ENCODE data around the gene SNX12.

SNX12 gene

DNA sequence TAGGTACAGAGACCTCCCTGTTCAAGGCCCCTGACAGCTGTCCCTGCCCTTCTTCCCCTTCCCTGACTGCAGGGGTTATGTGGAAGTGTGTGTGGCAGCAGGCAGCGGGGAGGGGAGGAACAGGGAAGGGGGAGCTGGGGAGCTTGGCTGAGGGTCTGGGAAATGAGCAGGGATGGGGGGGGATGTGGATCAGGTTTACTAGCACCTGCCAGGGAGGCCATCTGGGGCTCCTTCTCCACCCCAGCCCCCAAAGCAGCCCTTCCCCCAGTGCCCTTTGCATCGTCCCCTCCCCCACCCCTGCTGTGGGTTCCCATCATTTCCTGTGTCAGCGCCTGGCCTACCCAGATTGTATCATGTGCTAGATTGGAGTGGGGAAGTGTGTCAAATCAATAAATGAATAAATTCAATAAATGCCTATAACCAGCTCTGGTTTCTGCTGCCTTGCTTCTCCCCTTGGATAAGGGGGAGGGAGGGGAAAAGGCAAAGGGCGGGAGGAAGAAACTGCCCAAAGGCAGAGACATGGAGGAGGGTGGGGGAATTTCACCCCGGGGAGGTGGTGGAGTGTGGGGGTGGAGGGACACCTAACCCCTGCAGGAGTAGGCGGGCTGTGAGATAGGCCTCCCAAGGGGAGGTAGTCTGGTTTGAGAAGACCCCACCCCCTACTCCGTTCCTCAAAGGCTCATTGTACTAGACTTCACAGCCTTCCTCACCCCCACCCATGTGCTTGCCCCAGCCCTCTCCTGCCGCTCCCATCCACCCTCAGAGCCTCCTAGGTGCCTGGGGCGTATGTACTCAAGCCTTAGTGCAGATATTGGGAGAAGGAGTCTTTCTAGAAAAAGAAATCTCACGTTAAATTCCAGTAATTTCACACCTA lies 35.2 kb upstream of the SNX12 start:
- peak overlapping the region; percentile 7 for H3K27ac ChIP-seq
- TF ChIP-seq CTCF (IDR thresholded peaks at IDR 0.05) = no peak
- no peak overlapping the region for H3K9ac ChIP-seq
- H3K79me2 ChIP-seq = no peaks in the 10 kb centered on the region
- no peak overlapping the region for H3K4me2 ChIP-seq (ENCODE audit: low read length)
- peak overlapping the region; percentile 76 for H2AFZ ChIP-seq
- H3K36me3 ChIP-seq (ENCODE audit: control insufficient read depth, insufficient read depth, low read length) = no peaks in the 10 kb centered on the region
- no peaks in the 10 kb centered on the region for H3K9me3 ChIP-seq (ENCODE audit: control insufficient read depth, low read length)
- H3K27me3 ChIP-seq (ENCODE audit: control insufficient read depth, insufficient read depth, low read length) = no peaks in the 10 kb centered on the region
- H3K4me3 ChIP-seq (ENCODE audit: low read depth, low read length) = no peak overlapping the region
- peaks cover 3% of the 10 kb centered on the region for H3K4me1 ChIP-seq

GRCh38 chrX:71102292-71102691 lies 34.2 kb upstream of the SNX12 start:
- no peak for TF ChIP-seq CTCF (IDR thresholded peaks at IDR 0.05)
- H3K9ac ChIP-seq = no peak overlapping the region
- no peak overlapping the region for H2AFZ ChIP-seq
- H3K4me3 ChIP-seq (ENCODE audit: low read depth, low read length) = no peak overlapping the region
- no peaks in the 10 kb centered on the region for H3K79me2 ChIP-seq
- H3K27me3 ChIP-seq (ENCODE audit: control insufficient read depth, insufficient read depth, low read length) = no peaks in the 10 kb centered on the region
- peaks cover 3% of the 10 kb centered on the region for H3K4me1 ChIP-seq
- H3K36me3 ChIP-seq (ENCODE audit: control insufficient read depth, insufficient read depth, low read length) = no peaks in the 10 kb centered on the region
- no peak overlapping the region for H3K4me2 ChIP-seq (ENCODE audit: low read length)
- no peaks in the 10 kb centered on the region for H3K9me3 ChIP-seq (ENCODE audit: control insufficient read depth, low read length)
- H3K27ac ChIP-seq = no peak overlapping the region

- Histone ChIP-seq H3K9me3 (ENCODE audit: control insufficient read depth, low read length) (no peaks in the 10 kb centered on the region), H3K4me3 (ENCODE audit: low read depth, low read length) (no peak overlapping the region), H3K36me3 (ENCODE audit: control insufficient read depth, insufficient read depth, low read length) (no peaks in the 10 kb centered on the region), H3K9ac (no peak overlapping the region), H3K4me1 (peaks cover 3% of the 10 kb centered on the region), H3K27ac (no peak overlapping the region), H3K4me2 (ENCODE audit: low read length) (no peak overlapping the region), H2AFZ (no peak overlapping the region), H3K27me3 (ENCODE audit: control insufficient read depth, insufficient read depth, low read length) (no peaks in the 10 kb centered on the region), H3K79me2 (no peaks in the 10 kb centered on the region)
- TF ChIP-seq CTCF (IDR thresholded peaks at IDR 0.05) = no peak
Measured at GRCh38 chrX:71100581-71101505, 32.7 kb upstream of the SNX12 start.

- no peak overlapping the region for H3K4me3 ChIP-seq (ENCODE audit: low read depth, low read length)
- H3K36me3 ChIP-seq (ENCODE audit: control insufficient read depth, insufficient read depth, low read length) = no peaks in the 10 kb centered on the region
- no peaks in the 10 kb centered on the region for H3K79me2 ChIP-seq
- TF ChIP-seq CTCF (IDR thresholded peaks at IDR 0.05) = no peak
- no peak overlapping the region for H3K27ac ChIP-seq
- no peak overlapping the region for H3K9ac ChIP-seq
- no peaks in the 10 kb centered on the region for H3K27me3 ChIP-seq (ENCODE audit: control insufficient read depth, insufficient read depth, low read length)
- H3K4me1 ChIP-seq = peaks cover 3% of the 10 kb centered on the region
- no peaks in the 10 kb centered on the region for H3K9me3 ChIP-seq (ENCODE audit: control insufficient read depth, low read length)
- no peak overlapping the region for H2AFZ ChIP-seq
- H3K4me2 ChIP-seq (ENCODE audit: low read length) = no peak overlapping the region
Measured at GRCh38 chrX:71099736-71100135, 31.6 kb upstream of the SNX12 start.

All from parathyroid adenoma (tissue), 2 donors.